GM21529 (cell line): ENCODE results near the gene SIRPG.
"Not testable (repeated sequence)": the region's sequence is repeated elsewhere in the genome, so short reads cannot be mapped to it uniquely, and the experiment has no call there.

Experiments used
- ATAC-seq: cut with Tn5 transposase; IDR thresholded peaks from one replicate; pipeline ENCODE4 v1.9.1; 2021; ENCODE audit not compliant: unreplicated experiment

Gene SIRPG

GRCh38 chr20:1672728-1673127 is 15.1 kb upstream of the SIRPG start:
- no peak for ATAC-seq

- ATAC-seq, result no peak
Observed at GRCh38 chr20:1671891-1672669, 14.5 kb upstream of the SIRPG start.

GRCh38 chr20:1669304-1669703 is 11.7 kb upstream of the SIRPG start:
- ATAC-seq, result no peak

- no peak for ATAC-seq
Observed at GRCh38 chr20:1667502-1668085, 10.0 kb upstream of the SIRPG start.

- ATAC-seq, result no peak
Observed at GRCh38 chr20:1666802-1667201, 9.2 kb upstream of the SIRPG start.

- ATAC-seq, result no peak
Observed at GRCh38 chr20:1665345-1665744, 7.8 kb upstream of the SIRPG start.

GRCh38 chr20:1664911-1665310 is 7.3 kb upstream of the SIRPG start:
- no peak for ATAC-seq

- no peak for ATAC-seq
Observed at GRCh38 chr20:1663917-1664316, 6.3 kb upstream of the SIRPG start.

GRCh38 chr20:1661542-1662299 is 4.1 kb upstream of the SIRPG start:
- ATAC-seq, result no peak

- ATAC-seq, result no peak
Observed at GRCh38 chr20:1660246-1660645, 2.7 kb upstream of the SIRPG start.

- ATAC-seq, result no peak
Observed at GRCh38 chr20:1656844-1657243, 735 bp downstream of the SIRPG start.

- no peak for ATAC-seq
Observed at GRCh38 chr20:1654996-1655395, 2.6 kb downstream of the SIRPG start.

GRCh38 chr20:1652960-1653359 is 4.6 kb downstream of the SIRPG start:
- no peak for ATAC-seq

- no peak for ATAC-seq
Observed at GRCh38 chr20:1652104-1652503, 5.5 kb downstream of the SIRPG start.

GRCh38 chr20:1651268-1652058 is 6.1 kb downstream of the SIRPG start:
- ATAC-seq, result no peak

GRCh38 chr20:1648101-1648500 is 9.5 kb downstream of the SIRPG start:
- ATAC-seq, result no peak

- no peak for ATAC-seq
Observed at GRCh38 chr20:1646975-1647431, 10.6 kb downstream of the SIRPG start.

- ATAC-seq, result no peak
Observed at GRCh38 chr20:1644101-1644962, 13.2 kb downstream of the SIRPG start.

- ATAC-seq, result not testable (repeated sequence)
Observed at GRCh38 chr20:1638643-1639042, 18.9 kb downstream of the SIRPG start.

- ATAC-seq, result no peak
Observed at GRCh38 chr20:1637755-1638154, 19.8 kb downstream of the SIRPG start.
